ENCODE data around the gene THOC6.

The THOC6 gene

DNA sequence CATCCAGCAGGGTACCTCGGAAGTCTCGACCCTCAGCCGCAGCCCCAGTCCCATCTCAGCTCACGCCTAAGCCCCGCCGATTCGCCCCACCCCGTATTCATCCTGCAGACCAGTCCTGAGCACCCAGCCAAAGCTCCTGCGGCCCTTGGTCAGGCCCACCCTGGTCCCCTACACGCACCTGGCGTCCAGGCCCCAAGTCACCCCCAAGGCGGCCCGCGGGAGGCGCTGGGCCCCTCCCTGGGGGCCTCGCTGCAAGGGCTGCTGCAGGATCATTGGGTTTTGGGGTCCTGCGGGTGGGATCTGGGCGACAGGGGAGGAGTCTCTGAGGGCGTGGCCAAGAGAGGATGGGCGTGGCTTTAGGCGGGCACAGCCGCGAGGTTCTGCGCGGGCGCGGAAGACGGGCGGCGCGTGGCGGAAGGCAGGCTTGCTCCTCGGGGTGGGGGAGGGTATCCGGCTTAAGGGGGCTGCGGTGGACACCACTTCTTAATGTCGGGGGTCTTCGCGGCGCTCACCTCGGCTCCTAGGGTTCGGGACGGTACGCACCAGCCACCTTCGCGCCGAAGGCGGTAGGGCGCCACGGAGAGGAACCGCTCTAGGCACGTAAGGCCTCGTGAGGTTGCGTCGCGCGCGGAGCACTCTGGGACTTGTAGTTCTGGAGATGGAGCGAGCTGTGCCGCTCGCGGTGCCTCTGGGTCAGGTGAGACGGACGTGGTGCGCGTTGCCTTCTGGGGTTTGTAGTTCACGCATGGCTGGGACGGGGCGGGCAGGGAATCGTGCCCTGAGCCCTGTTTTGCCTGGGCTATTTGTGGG, at the start of gene THOC6, which contains the start of gene HCFC1R1:
Gene THOC6, plus strand, starts transcription at position 367 of the 810 bp plus-strand sequence. Its CDS starts 292 bp downstream, at position 659.
Gene HCFC1R1, minus strand, starts transcription at position 274 of the 810 bp plus-strand sequence. Its CDS starts 1 bp downstream, at position 273.
- DNase-seq (ENCODE audit: low spot score), result peak; percentile 87

GRCh38 chr16:2974319-2975056, 49.3 kb upstream of the THOC6 start:
- DNase-seq (ENCODE audit: low spot score), result no peak

DNA sequence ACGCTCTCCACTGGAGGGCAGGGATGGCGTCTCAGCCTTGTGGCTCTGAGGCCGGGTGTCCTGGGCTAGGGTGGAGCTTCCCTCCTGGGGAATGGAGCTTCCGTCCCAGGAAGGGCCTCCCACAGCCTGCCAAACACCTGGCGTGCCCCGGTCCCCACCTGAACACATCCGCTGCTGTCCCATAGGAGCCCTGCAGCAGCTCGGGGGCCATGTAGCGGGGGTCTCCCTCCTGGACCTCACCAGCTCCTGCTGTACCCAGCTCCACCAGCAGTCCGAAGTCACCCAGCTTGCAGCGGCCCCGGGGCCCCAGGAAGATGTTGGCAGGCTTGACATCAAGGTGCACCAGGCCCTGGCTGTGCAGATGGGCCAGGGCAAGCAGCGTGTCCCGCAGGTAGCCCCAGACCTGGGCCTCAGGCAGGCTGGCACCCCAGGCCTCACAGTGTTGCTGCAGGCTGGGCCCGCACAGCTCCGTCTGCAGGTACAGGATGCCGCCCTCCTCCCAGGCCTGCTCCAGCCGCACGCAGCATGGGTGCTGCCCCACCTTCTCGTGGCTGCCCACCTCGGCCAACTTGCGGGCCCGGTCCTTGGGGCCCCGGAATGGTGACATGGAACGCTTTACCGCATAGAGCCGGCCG, 48.6 kb upstream of the THOC6 start:
- DNase-seq (ENCODE audit: low spot score), result no peak

- DNase-seq (ENCODE audit: low spot score), result no peak
Measured at GRCh38 chr16:2976201-2976600, 47.6 kb upstream of the THOC6 start.

GRCh38 chr16:2976673-2977072, 47.2 kb upstream of the THOC6 start:
- no peak for DNase-seq (ENCODE audit: low spot score)

DNA sequence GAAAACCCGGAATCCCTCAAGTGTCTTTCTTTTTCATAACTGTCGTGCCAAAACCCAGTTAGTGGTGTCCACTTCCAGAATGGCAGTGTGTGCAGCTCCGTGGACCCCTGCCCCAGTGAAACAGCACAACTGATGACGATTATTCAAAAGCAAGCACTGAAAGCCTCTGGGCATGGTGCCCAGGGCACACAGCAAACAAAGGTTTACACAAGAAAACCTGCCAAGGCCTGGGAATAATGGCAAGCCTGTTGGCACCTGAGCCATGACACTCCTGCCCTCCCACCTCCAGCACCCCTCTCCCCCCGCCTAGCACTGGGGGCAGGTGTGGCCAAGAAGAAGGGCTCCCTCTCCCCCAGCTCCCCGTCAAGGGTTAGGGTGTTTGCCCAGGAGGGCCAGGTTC, 46.4 kb upstream of the THOC6 start:
- DNase-seq (ENCODE audit: low spot score), result no peak

DNA sequence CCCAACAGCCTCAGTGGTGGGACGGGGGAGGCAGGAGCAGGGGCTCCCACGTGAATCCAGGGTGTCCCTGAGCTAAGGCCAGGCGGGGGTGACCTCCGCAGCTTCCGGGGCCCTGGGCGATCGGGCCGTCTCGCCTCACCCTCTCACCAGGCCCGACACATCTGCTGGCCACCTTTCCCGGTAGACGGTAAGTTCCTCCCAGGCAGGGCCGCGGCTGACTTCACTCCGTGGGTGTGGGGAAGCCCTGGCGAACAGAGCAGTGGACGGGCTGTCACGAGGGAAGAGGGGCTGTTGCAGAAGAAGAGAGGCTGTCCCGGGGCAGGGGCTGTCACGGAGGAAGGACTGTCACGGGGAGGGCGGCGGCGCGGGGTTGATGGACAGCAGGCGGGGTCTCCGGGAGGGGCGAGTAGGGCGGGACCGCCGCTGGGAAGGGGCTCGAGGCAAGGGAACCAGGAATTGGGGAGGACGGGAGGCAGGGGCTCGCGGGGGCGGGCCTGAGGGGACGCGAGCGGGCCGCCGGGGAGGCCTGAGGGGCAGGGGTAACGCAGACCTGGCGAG, 44.1 kb upstream of the THOC6 start:
- no peak for DNase-seq (ENCODE audit: low spot score)

DNA sequence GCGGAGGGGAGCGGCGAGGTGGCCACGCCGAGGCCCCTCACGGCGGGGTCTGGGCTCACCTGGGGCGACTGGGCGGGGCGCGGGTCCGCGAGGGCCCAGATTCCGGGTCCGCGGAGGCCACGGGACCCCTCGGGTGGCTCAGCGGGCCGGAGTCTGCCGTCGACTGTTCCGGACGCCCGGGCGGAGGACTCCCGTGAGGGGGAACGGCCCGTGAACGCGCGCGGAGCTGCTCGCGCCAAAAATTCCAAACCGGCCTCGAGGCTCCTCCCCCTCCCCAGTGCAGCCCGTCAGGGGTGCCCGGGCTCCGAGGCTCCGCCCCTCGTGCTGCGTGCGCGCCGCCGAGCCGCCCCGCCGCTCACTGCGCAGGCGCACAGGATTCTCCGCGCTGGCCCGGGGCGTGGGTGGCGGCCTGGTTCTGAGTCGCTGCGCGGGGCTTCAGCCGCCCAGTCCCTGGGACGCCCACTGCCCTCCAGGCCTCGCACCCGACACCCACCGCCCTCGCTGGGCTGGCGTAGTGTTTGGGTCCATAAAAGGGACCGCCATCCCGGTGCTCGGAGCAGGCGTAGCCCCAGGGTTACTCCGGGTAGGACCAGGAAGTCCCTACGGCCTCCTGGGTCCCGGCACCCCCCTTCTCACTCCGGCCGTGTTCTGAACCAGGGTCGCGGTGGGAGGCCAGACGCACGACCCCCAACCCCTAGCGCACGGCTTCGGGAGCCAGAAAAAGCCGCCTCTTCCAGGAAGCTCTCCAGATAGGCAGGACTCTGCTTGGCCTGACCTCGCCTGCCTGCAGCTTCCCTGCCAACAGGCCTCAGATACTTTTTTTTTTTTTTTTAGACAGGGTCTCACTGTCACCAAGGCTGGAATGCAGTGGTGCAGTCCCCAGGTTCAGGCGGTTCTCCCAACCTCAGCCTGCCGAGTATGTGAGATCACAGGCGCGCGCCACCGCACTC, 43.3 kb upstream of the THOC6 start, which contains the start of gene PKMYT1:
Gene PKMYT1, minus strand, starts transcription at position 220 of the 950 bp plus-strand sequence. CDS start 789 bp downstream, outside the sequence.
- DNase-seq (ENCODE audit: low spot score), result peak; percentile 99

- peak; percentile 78 for DNase-seq (ENCODE audit: low spot score)
Measured at GRCh38 chr16:2981177-2981898, 42.5 kb upstream of the THOC6 start.

- no peak for DNase-seq (ENCODE audit: low spot score)
Measured at GRCh38 chr16:2981899-2982250, 42.0 kb upstream of the THOC6 start.

- DNase-seq (ENCODE audit: low spot score), result no peak
Measured at GRCh38 chr16:2982402-2982801, 41.4 kb upstream of the THOC6 start.

GRCh38 chr16:2983706-2984136, 40.1 kb upstream of the THOC6 start:
- DNase-seq (ENCODE audit: low spot score), result peak; percentile 93

DNA sequence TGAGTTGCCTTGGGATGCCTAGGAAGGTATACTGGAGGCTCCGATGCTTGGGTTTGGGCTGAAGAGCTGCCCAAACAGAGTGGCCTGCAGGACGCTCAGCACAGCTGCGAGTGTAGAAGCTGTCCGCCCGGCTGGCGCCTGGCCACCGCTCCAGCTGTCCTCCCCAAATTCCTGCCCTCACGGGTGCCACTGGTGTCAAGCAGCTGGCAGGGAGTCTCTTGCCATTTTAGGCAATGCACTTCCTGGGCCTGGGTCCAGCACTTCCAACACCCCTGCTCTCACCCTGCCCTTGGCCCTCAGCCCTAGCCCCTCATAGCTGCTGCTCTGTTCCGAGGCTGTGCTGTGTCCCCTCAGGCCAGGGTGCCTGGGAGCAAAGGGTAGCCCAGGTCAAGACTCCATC, 38.4 kb upstream of the THOC6 start:
- DNase-seq (ENCODE audit: low spot score), result no peak

DNA sequence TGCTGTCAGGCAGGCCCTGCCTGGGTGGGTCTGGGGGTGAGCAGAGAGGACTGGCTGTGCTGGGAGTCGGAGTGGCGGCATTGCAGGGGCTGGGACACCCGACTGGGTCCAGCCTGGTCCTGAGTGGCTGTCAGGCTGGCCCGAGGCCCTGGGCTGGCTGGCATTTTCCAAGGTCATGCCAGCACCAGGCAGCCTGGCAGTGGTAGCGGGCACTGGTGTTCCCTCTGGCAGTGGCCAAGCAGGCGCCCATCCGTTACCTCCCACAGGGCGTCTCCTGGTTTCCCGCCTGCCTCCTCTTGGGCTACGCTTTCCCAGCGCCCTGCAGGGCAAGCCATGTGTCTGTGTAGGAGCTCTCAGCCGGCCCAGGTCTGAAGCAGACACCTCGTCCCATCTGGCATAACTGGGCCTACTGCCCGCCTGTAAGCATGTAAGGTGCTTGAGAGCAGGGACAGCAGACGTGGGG, 37.9 kb upstream of the THOC6 start:
- DNase-seq (ENCODE audit: low spot score), result no peak

DNA sequence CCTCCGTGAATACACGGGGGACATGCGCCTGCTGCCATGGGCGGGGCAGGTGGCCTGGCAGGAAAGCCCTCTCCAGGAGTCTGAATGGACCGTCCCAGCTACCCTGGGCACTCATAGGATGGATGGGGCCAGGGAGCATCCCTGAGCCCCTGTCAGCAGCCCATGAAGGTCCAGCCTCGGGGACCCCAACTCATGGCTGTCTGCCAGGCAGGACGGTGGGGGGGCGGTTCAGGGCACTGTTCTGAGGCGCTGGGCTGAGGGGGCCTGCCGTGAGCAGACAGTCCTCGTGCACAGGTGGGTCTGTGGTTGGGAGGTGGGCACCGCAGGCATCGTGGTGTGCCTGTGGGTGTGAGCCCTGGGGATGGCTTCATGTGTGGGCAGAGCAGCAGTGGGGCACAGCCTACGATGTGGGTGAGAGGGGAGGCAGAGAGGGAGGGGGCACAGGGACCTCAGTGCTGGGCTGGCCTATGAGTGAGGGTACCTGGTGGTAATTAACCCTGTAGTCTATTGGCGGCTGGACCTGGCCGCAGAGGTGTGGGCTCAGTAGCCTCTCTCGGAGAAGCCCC, 37.1 kb upstream of the THOC6 start:
- no peak for DNase-seq (ENCODE audit: low spot score)

- DNase-seq (ENCODE audit: low spot score), result no peak
Measured at GRCh38 chr16:2987286-2987685, 36.5 kb upstream of the THOC6 start.

GRCh38 chr16:2987833-2988232, 36.0 kb upstream of the THOC6 start:
- no peak for DNase-seq (ENCODE audit: low spot score)

DNA sequence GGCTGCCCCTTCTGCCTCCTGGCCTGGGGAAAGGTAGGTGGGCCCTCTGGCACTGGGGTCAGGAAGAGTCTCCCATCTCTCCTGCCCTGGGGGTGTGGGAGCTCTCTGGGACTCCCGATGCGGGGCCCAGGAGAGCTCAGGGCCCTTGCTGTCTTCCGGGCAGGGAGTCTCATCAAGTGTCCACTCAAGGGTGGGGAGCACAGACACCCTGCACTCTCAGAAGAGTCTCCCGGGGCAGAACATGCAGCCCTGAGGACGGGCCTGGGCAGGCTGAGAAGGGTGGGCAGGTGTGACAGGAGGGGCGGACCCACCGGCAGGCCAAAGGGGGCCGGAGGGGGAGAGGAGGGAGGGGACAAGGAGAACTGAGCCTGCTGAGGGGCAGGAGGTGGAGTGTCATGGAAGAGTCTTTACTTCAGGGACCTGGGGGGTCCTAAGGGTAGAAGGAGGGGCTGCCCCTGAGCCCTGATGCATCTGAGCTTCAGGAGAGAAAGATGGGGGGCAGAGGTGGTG, 35.2 kb upstream of the THOC6 start:
- no peak for DNase-seq (ENCODE audit: low spot score)

GRCh38 chr16:2990891-2991290, 32.9 kb upstream of the THOC6 start:
- no peak for DNase-seq (ENCODE audit: low spot score)

All from D341Med (cell line).